ENCODE results near the gene CCDC91. TPM values are rescaled to one million over a fixed set of nuclear protein-coding genes. Genes with fewer than 3 reads are reported as not detected.

Gene CCDC91
- polyA plus RNA-seq, 1 donor from 2014 or later = 11.6 TPM

GRCh38 chr12:28415755-28416154, 225.5 kb downstream of the CCDC91 start:
- Histone ChIP-seq H3K9me3 (ENCODE audit: low read length) (no peaks in the 10 kb centered on the region), H4K20me1 (ENCODE audit: insufficient read depth) (no peaks in the 10 kb centered on the region), H3K27ac (ENCODE audit: low read length) (no peak overlapping the region), H3F3A (ENCODE audit: insufficient read depth, low read length, poor library complexity, severe bottlenecking) (no peaks in the 10 kb centered on the region), H3K4me2 (ENCODE audit: low read length) (no peak overlapping the region), H2AFZ (ENCODE audit: low read depth, low read length) (no peak overlapping the region), H3K9ac (ENCODE audit: low read length) (no peak overlapping the region), H3K9me2 (ENCODE audit: insufficient read depth, low read length) (no peaks in the 10 kb centered on the region), H3K36me3 (ENCODE audit: insufficient read depth, low read length) (no peaks in the 10 kb centered on the region), H3K79me2 (replicated peaks; ENCODE audit: insufficient read depth, low read length) (no peaks in the 10 kb centered on the region), H3K4me3 (ENCODE audit: low read length) (no peak overlapping the region), H3K27me3 (ENCODE audit: insufficient read depth, low read depth, low read length) (no peaks in the 10 kb centered on the region)
- TF ChIP-seq POLR2AphosphoS5 (IDR thresholded peaks at IDR 0.05) (no peak), TAF1 (IDR thresholded peaks at IDR 0.05; ENCODE audit: low read depth) (no peak), CTCF (IDR thresholded peaks at IDR 0.05; ENCODE audit: poor library complexity, severe bottlenecking) (no peak), EZH2 (IDR thresholded peaks at IDR 0.05; ENCODE audit: borderline replicate concordance, insufficient read depth, low read length, poor library complexity, severe bottlenecking) (no peak), RAD21 (conservative IDR thresholded peaks at IDR 0.05) (no peak), MXI1 (conservative IDR thresholded peaks at IDR 0.05; ENCODE audit: poor library complexity, severe bottlenecking) (no peak), SMC3 (conservative IDR thresholded peaks at IDR 0.05; ENCODE audit: poor library complexity) (no peak), REST (IDR thresholded peaks at IDR 0.05; ENCODE audit: borderline replicate concordance) (no peak)

- H3K9ac ChIP-seq (ENCODE audit: low read length) = no peak overlapping the region
- no peaks in the 10 kb centered on the region for H3K27me3 ChIP-seq (ENCODE audit: insufficient read depth, low read depth, low read length)
- H3K79me2 ChIP-seq (replicated peaks; ENCODE audit: insufficient read depth, low read length) = no peaks in the 10 kb centered on the region
- TF ChIP-seq RAD21 (conservative IDR thresholded peaks at IDR 0.05) (no peak), REST (IDR thresholded peaks at IDR 0.05; ENCODE audit: borderline replicate concordance) (no peak), TAF1 (IDR thresholded peaks at IDR 0.05; ENCODE audit: low read depth) (no peak), MXI1 (conservative IDR thresholded peaks at IDR 0.05; ENCODE audit: poor library complexity, severe bottlenecking) (no peak), CTCF (IDR thresholded peaks at IDR 0.05; ENCODE audit: poor library complexity, severe bottlenecking) (no peak), POLR2AphosphoS5 (IDR thresholded peaks at IDR 0.05) (no peak), SMC3 (conservative IDR thresholded peaks at IDR 0.05; ENCODE audit: poor library complexity) (no peak), EP300 (conservative IDR thresholded peaks at IDR 0.05; ENCODE audit: poor library complexity, severe bottlenecking) (no peak), EZH2 (IDR thresholded peaks at IDR 0.05; ENCODE audit: borderline replicate concordance, insufficient read depth, low read length, poor library complexity, severe bottlenecking) (no peak)
- no peaks in the 10 kb centered on the region for H3K9me3 ChIP-seq (ENCODE audit: low read length)
- H3K9me2 ChIP-seq (ENCODE audit: insufficient read depth, low read length) = no peaks in the 10 kb centered on the region
- H3F3A ChIP-seq (ENCODE audit: insufficient read depth, low read length, poor library complexity, severe bottlenecking) = no peaks in the 10 kb centered on the region
- H3K4me3 ChIP-seq (ENCODE audit: low read length) = no peak overlapping the region
- no peaks in the 10 kb centered on the region for H3K36me3 ChIP-seq (ENCODE audit: insufficient read depth, low read length)
- no peak overlapping the region for H3K27ac ChIP-seq (ENCODE audit: low read length)
- H3K4me2 ChIP-seq (ENCODE audit: low read length) = no peak overlapping the region
- no peaks in the 10 kb centered on the region for H4K20me1 ChIP-seq (ENCODE audit: insufficient read depth)
- H2AFZ ChIP-seq (ENCODE audit: low read depth, low read length) = no peak overlapping the region
These were observed 231.1 kb downstream of the CCDC91 start for GRCh38 chr12:28421374-28421773.

All from neural cell (in vitro differentiated cells).